ENCODE data around the gene BOLA3. TPM values are rescaled to one million over a fixed set of nuclear protein-coding genes. Genes with fewer than 3 reads are reported as not detected.
"Not testable (repeated sequence)": the region's sequence is repeated elsewhere in the genome, so short reads cannot be mapped to it uniquely, and the experiment has no call there.

BOLA3 gene
- total RNA-seq, 1 donor from 2014 or later: 24.3 TPM

- no peak for DNase-seq
Observed at GRCh38 chr2:74148457-74149246, 940 bp upstream of the BOLA3 start.

- peak; percentile 32 for DNase-seq
Observed at GRCh38 chr2:74146929-74147726, 584 bp downstream of the BOLA3 start.

- no peak for DNase-seq
Observed at GRCh38 chr2:74142340-74142739, 5.4 kb downstream of the BOLA3 start.

GRCh38 chr2:74138600-74139323, 8.9 kb downstream of the BOLA3 start:
- no peak for DNase-seq

- no peak for DNase-seq
Observed at GRCh38 chr2:74137651-74138599, 9.8 kb downstream of the BOLA3 start.

GRCh38 chr2:74131901-74132300, 15.8 kb downstream of the BOLA3 start:
- DNase-seq: no peak

- DNase-seq: no peak
Observed at GRCh38 chr2:74130211-74130995, 17.3 kb downstream of the BOLA3 start.

GRCh38 chr2:74128206-74128605, 19.5 kb downstream of the BOLA3 start:
- DNase-seq: peak; percentile 41

GRCh38 chr2:74123955-74124354, 23.8 kb downstream of the BOLA3 start:
- DNase-seq: not testable (repeated sequence)

- DNase-seq: not testable (repeated sequence)
Observed at GRCh38 chr2:74121846-74122245, 25.9 kb downstream of the BOLA3 start.

- DNase-seq: peak; percentile 84
Observed at GRCh38 chr2:74119912-74120825, 27.5 kb downstream of the BOLA3 start.

GRCh38 chr2:74119339-74119738, 28.4 kb downstream of the BOLA3 start:
- DNase-seq: peak; percentile 11

GRCh38 chr2:74111380-74111779, 36.3 kb downstream of the BOLA3 start:
- no peak for DNase-seq

GRCh38 chr2:74110537-74110936, 37.2 kb downstream of the BOLA3 start:
- no peak for DNase-seq

- DNase-seq: no peak
Observed at GRCh38 chr2:74109551-74109950, 38.2 kb downstream of the BOLA3 start.

GRCh38 chr2:74107071-74107470, 40.6 kb downstream of the BOLA3 start:
- DNase-seq: no peak

GRCh38 chr2:74105413-74105812, 42.3 kb downstream of the BOLA3 start:
- DNase-seq: no peak

GRCh38 chr2:74104839-74105238, 42.9 kb downstream of the BOLA3 start:
- no peak for DNase-seq

- DNase-seq: no peak
Observed at GRCh38 chr2:74103763-74104162, 43.9 kb downstream of the BOLA3 start.

- DNase-seq: no peak
Observed at GRCh38 chr2:74102516-74102915, 45.2 kb downstream of the BOLA3 start.
